ENCODE measurements around the gene INAVA. TPM values are rescaled to one million over a fixed set of nuclear protein-coding genes. Genes with fewer than 3 reads are reported as not detected.

Gene INAVA
- total RNA-seq, 1 donor from 2014 or later: 42.2 TPM

GRCh38 chr1:200901796-200902444 is 7.2 kb downstream of the INAVA start:
- H3K4me3 ChIP-seq: no peak overlapping the region
- no peak for DNase-seq (ENCODE audit: extremely low spot score in 2 of 2)
- peaks cover 12% of the 10 kb centered on the region for H3K4me1 ChIP-seq
- no peaks in the 10 kb centered on the region for H3K27me3 ChIP-seq
- intact Hi-C loops (cut with DNase I): no loop called here
- TF ChIP-seq POLR2AphosphoS5 (IDR thresholded peaks at IDR 0.05; ENCODE audit: insufficient read depth in 1 of 2, low read depth in 1 of 2): no peak
- no peak for TF ChIP-seq CTCF (IDR thresholded peaks at IDR 0.05)
- no peak for TF ChIP-seq POLR2A (IDR thresholded peaks at IDR 0.05)
- no peaks in the 10 kb centered on the region for H3K9me3 ChIP-seq
- H3K27ac ChIP-seq: no peak overlapping the region
- no peaks in the 10 kb centered on the region for H3K36me3 ChIP-seq

GRCh38 chr1:200903793-200904192 is 9.1 kb downstream of the INAVA start:
- H3K27ac ChIP-seq: no peak overlapping the region
- H3K9me3 ChIP-seq: no peaks in the 10 kb centered on the region
- no peaks in the 10 kb centered on the region for H3K36me3 ChIP-seq
- no peaks in the 10 kb centered on the region for H3K27me3 ChIP-seq
- peaks cover 8% of the 10 kb centered on the region for H3K4me1 ChIP-seq
- intact Hi-C loops (cut with DNase I): no loop called here
- H3K4me3 ChIP-seq: no peak overlapping the region
- DNase-seq (ENCODE audit: extremely low spot score in 2 of 2): no peak
- TF ChIP-seq CTCF (IDR thresholded peaks at IDR 0.05) (no peak), POLR2AphosphoS5 (IDR thresholded peaks at IDR 0.05; ENCODE audit: insufficient read depth in 1 of 2, low read depth in 1 of 2) (no peak), POLR2A (IDR thresholded peaks at IDR 0.05) (no peak)

- Histone ChIP-seq H3K9me3 (no peaks in the 10 kb centered on the region), H3K4me3 (no peak overlapping the region), H3K27ac (no peak overlapping the region), H3K4me1 (peaks cover 12% of the 10 kb centered on the region), H3K36me3 (no peaks in the 10 kb centered on the region), H3K27me3 (no peaks in the 10 kb centered on the region)
- DNase-seq (ENCODE audit: extremely low spot score in 2 of 2): no peak
- TF ChIP-seq POLR2A (IDR thresholded peaks at IDR 0.05): no peak
- no peak for TF ChIP-seq POLR2AphosphoS5 (IDR thresholded peaks at IDR 0.05; ENCODE audit: insufficient read depth in 1 of 2, low read depth in 1 of 2)
- TF ChIP-seq CTCF (IDR thresholded peaks at IDR 0.05): no peak
- intact Hi-C loops (cut with DNase I): no loop called here
These were observed 10.1 kb downstream of the INAVA start for GRCh38 chr1:200904772-200905171.

GRCh38 chr1:200905411-200906052 is 10.8 kb downstream of the INAVA start:
- Histone ChIP-seq H3K36me3 (no peaks in the 10 kb centered on the region), H3K4me3 (no peak overlapping the region), H3K4me1 (peaks cover 12% of the 10 kb centered on the region), H3K9me3 (no peaks in the 10 kb centered on the region), H3K27ac (no peak overlapping the region), H3K27me3 (no peaks in the 10 kb centered on the region)
- peak in 1 of 2 donors; percentile 34 for TF ChIP-seq POLR2AphosphoS5 (IDR thresholded peaks at IDR 0.05; ENCODE audit: insufficient read depth in 1 of 2, low read depth in 1 of 2)
- TF ChIP-seq CTCF (IDR thresholded peaks at IDR 0.05): no peak
- no peak for DNase-seq (ENCODE audit: extremely low spot score in 2 of 2)
- intact Hi-C loops (cut with DNase I): no loop called here

- TF ChIP-seq POLR2AphosphoS5 (IDR thresholded peaks at IDR 0.05; ENCODE audit: insufficient read depth in 1 of 2, low read depth in 1 of 2) (no peak), POLR2A (IDR thresholded peaks at IDR 0.05) (no peak), CTCF (IDR thresholded peaks at IDR 0.05) (no peak)
- intact Hi-C loops (cut with DNase I): no loop called here
- Histone ChIP-seq H3K27ac (no peak overlapping the region), H3K27me3 (no peaks in the 10 kb centered on the region), H3K36me3 (no peaks in the 10 kb centered on the region), H3K4me3 (no peak overlapping the region), H3K9me3 (no peaks in the 10 kb centered on the region), H3K4me1 (peaks cover 12% of the 10 kb centered on the region)
- DNase-seq (ENCODE audit: extremely low spot score in 2 of 2): no peak
These were observed 11.8 kb downstream of the INAVA start for GRCh38 chr1:200906491-200906890.
